Uterus (tissue), 2 donors: ENCODE measurements around the gene CNOT6L.
"Not testable (repeated sequence)": the region's sequence is repeated elsewhere in the genome, so short reads cannot be mapped to it uniquely, and the experiment has no call there.

Experiments used
- POLR2A ChIP-seq, 2 donors: fragments of 450-650 bp; IDR thresholded peaks; one replicate each; pipeline ENCODE4 v1.6.1; 2016; ENCODE audit warnings: antibody characterized with exemption in 2 of 2, mild to moderate bottlenecking in 1 of 2, moderate library complexity in 1 of 2
- TF ChIP-seq, protein P1 (sequence below), 4 experiments: fragments of 200-600 bp in 2 of 4; fragments of 450-650 bp in 2 of 4; sonication (generic) in 2 of 4; IDR thresholded peaks; one replicate each; pipeline ENCODE4 v1.5.1; 2016 to 2019; ENCODE audit warnings: antibody characterized with exemption in 4 of 4, mild to moderate bottlenecking in 2 of 4, moderate library complexity in 1 of 4

DNA sequence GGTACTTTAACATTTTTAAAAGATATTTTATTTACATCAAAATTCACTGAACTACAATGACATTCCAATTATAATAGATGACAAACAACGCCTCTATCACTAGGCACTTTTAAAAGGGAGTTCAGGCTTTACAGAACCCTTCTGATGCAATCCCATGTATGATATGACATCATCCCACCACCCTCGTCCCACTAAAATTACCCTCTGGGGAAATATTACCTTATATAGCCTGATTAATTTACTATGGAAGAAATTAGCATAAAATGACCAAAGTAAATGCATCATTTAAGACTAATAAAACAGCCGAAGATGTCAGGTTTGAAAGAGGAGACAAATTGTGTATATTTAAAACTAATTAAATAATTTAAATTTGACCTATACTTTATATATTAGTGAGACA lies 100.7 kb downstream of the CNOT6L start:
- TF ChIP-seq, protein P1, sequence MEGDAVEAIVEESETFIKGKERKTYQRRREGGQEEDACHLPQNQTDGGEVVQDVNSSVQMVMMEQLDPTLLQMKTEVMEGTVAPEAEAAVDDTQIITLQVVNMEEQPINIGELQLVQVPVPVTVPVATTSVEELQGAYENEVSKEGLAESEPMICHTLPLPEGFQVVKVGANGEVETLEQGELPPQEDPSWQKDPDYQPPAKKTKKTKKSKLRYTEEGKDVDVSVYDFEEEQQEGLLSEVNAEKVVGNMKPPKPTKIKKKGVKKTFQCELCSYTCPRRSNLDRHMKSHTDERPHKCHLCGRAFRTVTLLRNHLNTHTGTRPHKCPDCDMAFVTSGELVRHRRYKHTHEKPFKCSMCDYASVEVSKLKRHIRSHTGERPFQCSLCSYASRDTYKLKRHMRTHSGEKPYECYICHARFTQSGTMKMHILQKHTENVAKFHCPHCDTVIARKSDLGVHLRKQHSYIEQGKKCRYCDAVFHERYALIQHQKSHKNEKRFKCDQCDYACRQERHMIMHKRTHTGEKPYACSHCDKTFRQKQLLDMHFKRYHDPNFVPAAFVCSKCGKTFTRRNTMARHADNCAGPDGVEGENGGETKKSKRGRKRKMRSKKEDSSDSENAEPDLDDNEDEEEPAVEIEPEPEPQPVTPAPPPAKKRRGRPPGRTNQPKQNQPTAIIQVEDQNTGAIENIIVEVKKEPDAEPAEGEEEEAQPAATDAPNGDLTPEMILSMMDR (IDR thresholded peaks at IDR 0.05): not testable (repeated sequence)
- not testable (repeated sequence) for TF ChIP-seq POLR2A (IDR thresholded peaks at IDR 0.05)
